ENCODE results near the gene NECAP2.
"Not testable (repeated sequence)": the region's sequence is repeated elsewhere in the genome, so short reads cannot be mapped to it uniquely, and the experiment has no call there.

NECAP2 gene

DNA sequence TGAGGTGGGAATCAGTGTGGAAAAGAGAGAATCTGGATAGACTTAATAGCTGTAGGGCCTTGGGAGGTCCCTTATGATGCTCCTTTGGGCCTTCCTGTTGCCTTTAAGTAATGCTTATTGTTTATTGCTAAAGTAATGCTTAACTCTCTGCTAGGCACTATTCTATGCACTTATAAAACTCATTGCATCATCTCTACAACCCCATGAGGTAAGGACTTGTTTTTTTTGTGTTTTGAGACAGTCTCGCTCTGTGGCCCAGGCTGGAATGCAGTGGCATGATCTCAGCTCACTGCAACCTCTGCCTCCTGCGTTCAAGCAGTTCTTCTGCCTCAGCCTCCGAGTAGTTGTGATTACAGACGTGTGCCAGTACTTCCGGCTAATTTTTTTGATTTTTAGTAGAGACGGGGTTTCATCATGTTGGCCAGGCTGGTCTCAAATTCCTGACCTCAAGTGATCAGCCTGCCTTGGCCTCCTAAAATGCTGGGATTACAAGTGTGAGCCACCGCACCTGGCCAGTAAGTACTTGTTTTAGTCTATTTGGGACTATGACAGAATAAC, 22.3 kb downstream of the NECAP2 start:
- no peak for DNase-seq

DNA sequence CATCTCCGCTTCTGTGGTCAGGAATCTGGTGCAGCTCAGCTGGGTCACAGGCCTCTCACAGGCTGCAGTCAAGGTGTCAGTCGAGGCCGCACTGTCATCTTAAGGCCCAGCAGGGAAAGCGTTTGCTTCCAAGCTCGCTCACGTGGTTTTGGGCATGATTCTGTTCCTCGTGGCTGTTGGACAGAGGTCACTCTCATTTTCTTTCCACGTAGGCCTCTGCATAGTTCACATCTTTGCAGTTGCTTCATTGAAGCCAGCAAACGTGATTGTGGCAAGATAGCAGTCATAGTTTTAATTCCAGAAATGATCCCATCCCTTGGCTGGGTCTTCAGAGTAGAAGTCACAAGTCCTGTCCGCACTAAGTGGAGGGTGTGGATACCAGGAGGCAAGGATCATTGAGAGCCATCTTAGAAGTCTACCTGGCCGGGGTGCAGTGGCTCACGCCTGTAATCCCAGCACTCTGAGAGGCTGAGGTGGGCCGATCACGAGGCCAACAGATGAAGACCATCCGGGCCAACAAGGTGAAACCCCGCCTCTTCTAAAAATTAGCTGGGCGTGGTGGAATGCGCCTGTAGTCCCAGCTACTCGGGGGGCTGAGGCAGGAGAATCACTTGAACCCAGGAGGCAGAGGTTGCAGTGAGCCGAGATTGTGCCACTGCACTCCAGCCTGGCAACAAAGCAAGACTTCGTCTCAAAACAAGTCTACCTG, 24.5 kb downstream of the NECAP2 start:
- DNase-seq, result no peak

DNA sequence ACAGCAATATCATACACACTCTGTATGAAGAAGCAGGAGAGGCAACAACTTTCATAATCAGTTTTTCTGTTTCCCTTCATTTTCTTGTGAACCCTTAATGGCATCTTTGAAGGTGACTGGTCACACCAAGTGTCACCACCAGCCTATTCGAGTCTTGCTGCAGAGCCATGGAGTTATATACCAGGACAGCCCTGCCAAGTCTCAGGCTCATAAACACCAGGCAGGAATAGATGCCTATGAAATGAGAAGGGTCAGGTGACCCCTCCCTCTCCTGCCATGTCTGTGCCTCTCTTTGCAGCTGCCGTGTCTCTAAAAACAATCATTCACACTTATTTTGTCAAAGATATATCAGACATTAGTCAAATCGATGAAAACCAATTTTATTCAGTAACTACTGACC, 28.0 kb downstream of the NECAP2 start:
- DNase-seq, result no peak

DNA sequence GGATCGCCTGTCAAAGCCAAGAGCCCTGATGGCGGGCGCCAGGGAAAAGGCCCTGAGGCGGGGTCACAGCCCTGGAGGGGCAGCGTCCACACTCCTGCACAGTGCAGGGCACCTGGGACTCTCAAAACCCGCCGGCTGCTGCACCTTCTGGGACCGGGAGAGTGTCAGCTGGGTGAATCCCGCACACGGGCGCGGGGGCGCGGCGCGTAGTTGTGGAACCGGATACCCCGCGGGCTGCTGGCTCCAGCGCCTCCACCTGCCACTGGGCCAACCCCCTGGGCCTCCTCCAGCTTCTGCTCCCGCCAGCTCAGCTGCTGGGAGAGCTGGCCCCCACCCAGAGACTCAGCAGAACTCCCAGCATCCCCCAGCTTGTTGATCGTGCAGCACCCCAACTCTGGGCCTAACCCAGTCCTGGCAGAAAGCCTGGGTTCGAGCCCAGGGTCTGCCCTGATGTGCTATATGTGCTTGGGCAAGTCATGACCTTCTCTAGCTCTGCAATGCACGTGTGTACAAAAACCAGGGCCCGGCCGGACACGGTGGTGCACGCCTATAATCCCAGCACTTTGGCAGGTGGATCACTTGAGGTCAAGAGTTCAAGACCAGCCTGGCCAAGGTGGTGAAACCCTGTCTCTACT, 33.8 kb downstream of the NECAP2 start:
- no peak for DNase-seq

DNA sequence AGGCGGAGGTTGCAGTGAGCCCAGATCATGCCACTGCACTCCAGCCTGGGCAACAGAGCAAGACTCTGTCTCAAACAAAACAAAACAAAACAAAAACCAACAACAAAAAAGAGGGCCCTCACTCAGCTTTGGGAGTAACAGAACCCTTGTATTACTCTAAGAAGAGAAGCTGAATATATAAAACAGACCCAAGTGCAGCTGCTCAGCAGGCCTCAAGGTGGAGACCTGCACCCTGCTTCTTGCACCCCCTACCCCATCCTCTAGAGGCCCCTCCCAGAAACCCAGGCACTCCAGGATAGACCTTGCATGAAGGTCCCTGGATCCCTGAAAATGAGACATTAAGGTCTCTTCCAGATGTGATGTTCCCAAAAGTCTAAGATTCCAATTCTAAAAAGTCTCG, 34.4 kb downstream of the NECAP2 start:
- DNase-seq, result not testable (repeated sequence)

DNA sequence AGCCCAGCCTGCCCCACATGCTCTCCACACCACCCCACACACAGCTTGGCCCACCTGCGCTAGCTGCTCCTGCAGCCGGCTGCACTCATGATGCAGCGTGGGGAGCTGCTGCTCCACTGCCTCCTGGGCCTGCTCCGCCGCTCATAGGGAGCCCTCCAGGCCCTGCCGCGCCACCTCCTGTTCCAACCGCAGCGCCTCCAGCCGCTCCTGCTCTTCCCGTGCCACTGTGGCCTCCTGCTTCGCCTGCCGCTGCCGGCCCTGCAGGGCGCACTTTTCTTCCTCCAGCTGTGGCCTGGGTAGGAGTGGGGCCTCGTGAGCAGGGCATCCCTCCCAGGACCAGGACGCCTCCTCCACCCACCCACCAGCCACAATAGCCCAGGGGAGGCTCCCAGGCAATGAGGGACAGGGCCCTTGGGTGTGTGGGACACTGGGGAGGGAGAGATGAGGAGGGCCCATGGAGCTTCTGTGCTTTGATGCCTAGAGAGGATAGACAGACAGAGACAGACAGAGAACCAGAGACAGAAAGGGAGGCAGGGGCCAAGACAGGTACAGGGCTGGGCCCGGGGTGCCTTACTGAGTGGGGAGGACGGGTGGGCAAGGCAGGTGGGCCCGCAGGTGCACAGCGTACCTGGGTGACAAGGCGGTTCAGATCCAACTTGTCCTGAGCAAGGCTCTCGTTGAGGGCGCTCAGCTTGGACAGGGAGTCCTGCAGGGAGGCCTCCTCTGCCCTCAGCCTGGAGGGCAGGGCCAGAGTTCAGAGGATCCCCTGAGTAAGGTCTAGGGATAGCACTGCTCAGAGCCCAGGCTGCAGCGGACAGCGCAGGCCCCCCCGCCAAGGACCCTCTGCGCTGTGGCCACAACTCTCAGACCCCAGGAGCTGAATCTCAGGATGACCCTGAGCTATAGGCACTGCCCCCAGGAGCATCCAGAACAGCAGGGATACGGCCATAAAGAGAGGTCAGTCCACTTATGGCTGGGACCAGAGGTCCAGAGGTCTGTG, 35.5 kb downstream of the NECAP2 start:
- not testable (repeated sequence) for DNase-seq

DNA sequence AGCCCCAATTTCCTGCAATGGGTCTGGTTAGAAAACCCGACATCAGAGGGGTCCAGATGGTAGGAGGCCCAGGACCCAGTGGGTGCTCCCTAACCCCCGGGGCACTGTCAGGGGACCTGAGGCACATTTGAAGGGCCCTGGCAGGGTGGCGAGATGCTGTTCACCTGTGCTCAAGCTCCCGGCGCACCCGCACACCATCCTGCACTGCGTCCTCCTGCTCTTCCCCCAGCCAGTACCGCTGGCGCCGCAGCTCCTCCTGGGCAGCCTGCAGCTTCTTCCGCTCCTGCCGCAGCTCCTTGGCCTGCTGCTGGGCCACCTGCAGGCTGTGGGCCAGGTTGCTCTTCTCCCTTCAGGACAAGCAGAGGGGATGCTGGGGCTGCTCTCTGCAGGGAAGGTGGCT, 37.6 kb downstream of the NECAP2 start:
- no peak for DNase-seq

DNA sequence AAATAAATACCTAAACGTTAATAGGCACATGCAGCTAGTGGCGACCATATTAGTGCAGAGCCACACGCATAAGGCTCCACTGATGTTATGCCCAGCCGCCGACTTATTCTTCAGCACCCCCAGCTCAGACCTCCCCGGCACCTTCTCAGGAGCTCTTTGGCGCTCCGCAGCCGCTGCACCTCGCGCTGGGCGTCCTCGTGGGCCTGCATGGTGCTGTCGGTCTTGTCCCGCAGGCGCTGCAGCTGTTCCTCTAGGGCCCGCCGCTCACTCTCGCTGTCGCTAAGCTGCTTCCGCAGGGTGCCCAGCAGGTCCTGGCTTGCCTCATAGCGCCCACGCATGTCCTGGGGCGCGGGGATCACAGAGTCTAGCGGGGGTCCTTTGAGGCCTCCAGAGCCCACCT, 42.6 kb downstream of the NECAP2 start:
- not testable (repeated sequence) for DNase-seq

DNA sequence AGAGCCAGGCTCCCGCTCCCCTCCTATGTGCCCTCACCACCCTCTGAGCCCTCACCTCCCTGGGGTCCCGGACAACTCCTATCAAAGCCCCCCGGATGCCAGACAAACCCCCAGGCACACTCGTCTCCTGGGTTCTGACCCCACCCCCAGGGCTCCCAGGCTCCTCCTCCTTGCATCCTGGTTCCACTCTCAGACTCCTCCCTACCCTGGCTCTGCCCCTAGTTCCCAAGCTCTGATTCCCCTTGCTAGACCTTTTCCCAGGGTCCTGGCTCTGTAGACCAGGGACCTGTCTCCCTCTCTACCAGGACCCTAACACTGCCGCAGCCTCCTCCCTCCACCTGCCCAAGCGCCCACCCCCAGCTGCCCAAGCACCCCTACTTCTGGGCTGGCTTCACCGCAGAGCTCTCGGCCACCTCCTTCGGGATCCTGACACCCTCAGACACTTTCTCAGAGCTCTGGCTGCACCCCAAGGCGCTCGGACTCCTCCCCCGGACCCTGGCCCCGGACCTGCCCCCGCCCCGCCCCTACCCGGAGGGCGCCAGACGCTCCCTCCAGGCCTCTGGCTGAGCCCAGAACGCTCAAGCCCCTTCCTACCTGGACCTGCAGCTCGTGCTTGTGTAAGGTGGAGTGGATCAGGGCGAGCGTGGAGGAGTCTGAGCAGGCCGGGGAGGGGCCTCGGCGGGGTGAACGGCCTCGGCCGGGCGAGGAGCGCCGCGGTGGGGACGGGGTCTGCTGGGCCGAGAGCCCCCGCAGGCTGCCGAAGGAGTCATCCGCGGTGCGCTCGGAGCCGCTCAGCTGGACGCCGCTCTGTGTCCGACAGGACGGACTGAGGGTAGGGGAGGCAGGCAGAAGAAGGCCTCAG, 43.3 kb downstream of the NECAP2 start:
- DNase-seq, result not testable (repeated sequence)

DNA sequence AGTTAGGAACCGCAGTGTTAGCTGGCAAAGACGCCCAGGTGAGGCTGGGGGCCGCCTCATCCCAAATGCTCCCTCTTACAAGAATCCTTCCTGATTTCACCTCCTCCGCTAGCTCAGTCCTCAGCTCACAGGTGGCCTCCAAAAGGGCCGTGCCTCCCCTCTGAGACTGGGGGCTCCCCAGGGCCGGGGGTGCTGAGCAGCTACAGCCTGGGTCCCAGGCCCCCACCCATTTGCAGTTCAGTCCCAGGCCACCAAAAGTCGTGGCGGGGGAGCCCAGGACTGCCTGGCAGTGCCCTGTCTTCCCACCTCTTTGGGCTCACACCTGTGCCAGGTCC, 43.9 kb downstream of the NECAP2 start:
- DNase-seq, result no peak

DNA sequence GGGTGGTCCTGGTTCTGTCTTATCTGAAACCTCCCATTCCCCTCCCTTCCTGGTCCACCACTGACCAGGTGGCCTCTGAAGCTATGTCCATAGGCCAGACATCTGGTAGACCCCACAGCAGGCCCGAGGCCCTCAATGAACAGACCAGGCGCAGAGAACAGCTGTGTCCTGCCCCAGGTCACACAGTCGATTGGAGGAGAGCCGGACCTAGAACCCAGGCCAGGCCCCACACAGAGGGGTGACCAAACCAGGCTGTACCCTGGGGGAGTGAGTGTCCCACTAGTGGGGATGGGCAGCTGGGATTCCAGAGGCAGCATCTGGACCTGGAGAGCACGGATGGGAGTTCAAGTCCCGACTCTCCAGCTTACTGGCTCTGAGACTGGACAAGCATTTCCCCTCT, 44.4 kb downstream of the NECAP2 start:
- no peak for DNase-seq

DNA sequence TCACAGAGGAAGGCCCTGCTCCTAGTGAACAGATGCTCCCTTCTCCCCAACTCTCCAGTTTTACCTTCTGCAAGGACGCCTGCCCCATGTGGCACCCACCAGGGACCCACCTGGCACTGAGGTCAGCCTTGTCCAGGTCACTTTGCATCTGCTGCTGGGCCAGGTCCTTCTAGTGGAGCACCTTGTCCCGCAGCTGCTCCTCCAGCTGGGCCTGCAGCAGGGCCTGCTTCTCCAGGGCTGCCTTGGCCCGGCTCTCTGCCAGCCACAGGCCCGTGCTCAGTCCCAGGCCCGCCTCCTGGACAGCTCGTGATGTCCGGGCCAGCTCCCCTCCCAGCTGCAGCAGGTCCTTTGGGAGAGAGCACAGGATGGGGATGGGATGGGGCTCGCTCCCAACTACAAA, 45.8 kb downstream of the NECAP2 start:
- DNase-seq, result not testable (repeated sequence)

DNA sequence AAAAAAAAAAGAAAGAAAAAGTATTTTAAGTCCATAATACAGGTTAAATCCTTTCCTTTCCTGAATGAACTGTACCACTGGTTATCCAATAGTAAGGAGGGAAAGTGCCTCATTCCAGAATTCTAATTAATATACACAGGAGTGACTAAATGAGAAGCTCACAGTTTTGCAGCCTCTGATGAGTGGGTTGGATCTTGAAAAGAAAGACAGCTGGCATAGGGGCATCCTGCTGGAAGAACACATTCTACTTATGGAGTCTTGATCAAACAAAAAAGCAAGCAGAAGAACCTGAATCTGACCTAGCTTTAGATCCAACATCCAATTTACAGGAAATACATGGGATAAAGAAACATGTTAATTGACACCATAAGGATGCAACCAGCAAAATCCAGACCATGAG, 46.5 kb downstream of the NECAP2 start:
- not testable (repeated sequence) for DNase-seq

DNA sequence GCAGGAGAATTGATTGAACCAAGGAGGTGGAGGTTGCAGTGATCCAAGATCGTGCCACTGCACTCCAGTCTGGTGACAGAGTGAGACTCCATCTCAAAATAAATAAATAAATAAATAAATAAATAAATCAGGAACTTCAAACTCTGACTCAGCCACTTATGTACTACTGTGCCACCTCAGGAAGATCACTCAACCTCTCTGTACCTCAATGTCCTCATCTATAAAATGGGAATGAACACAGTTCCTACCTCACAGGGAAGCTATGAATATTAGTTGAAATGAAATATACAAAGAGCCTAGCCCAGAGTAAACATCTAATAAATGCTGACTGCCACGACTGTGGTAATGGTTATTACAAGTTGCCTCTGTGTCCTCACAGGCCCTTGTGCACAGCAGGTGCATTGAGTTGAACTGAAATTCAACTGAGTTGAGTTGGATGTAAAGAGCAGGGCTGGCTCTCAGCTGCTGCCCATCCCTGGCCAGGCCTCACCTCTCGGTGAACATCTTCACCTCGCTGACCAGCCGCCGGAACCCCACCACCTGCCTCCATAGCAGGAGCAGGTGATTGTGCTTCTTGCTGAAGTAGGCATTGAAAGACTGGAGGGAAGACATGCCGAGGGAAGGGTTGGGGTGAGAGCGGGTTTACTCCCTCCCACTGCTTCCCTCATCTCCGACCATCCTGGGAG, 48.8 kb downstream of the NECAP2 start:
- not testable (repeated sequence) for DNase-seq

DNA sequence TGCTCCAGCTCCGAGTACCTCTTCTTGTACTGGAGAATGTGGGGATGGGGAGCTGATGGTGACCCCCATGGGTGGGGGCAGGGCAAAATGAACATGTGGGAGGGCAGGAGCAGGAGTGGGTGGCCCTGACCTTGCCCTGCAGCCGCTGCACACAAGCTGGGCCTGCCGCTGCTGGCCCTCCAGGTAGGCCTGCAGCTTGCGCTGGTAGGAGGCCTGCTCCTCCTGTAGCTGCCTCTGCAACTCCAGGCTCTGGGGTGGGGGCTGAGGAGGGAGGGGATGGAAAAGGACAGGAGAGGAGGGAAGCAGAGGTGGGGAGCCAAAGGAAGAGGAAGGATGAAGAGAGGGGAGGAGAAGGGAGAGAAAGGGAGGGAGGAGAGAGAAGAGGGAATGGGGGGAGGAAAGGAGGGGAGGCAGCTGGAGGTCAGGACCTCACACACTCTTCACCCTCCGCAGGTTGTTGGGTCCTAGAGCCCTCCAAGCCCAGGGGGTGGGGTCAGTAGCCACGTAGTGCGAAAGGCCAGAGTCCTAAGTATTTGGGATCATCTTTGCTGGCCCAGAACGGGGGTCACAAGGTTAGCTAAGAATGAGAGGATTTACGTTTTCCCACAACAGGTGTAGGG, 50.6 kb downstream of the NECAP2 start:
- DNase-seq, result no peak

DNA sequence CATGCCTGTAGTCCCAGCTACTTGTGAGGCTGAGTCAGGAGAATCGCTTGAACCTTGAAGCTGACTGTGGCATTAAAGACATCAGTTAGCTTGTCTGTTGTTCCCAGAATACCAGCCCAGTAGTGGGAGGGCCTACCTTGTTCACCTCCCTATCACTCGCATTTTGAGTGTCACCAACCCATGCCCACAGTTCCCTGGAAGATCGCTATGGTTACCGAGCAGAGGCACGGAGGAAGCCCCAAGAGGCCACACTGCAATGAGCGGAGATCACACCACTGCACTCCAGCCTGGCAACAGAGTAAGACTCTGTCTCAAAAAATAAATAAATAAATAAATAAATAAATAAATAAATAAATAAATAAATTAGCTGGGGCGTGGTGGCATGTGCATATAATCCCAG, 52.4 kb downstream of the NECAP2 start:
- not testable (repeated sequence) for DNase-seq

DNA sequence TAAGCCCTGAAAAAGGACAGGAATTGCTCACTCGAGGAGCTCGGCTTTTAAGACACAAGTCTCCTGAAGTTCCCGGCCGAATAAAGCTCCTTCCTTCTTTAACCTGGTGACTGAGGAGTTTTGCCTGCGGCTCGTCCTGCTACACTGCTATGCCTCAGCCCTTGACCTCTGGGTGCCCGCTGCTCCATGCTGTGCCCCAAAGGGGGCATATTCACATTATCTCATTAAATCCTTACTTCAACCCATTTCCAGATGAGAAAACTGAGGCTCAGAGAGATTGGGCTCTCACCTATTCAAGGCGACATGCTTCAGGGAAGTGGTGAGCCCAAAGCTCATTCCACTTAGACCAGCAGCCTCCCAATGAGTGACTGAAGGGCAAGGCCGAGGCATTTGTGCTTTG, 53.2 kb downstream of the NECAP2 start:
- DNase-seq, result not testable (repeated sequence)

DNA sequence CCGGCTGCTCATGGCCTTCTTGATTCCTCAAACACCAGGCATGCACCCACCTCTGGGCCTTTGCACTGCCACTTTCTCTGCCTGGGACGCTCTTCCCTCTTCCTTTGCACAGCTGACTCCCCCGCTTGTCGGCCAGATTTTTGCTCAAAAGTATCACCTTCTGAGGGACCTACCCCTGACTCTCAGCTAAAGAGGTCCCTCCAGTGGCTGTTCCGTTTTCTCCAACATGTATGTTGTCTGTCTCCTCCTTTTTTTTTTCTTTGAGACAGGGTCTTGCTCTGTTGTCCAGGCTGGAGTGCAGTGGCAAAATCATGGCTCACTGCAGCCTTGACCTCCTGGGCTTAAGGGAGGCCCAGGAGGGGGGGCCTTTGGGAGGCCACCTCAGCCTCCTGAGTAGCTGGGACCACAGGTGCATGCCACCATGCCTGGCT, 57.0 kb downstream of the NECAP2 start:
- DNase-seq, result not testable (repeated sequence)

DNA sequence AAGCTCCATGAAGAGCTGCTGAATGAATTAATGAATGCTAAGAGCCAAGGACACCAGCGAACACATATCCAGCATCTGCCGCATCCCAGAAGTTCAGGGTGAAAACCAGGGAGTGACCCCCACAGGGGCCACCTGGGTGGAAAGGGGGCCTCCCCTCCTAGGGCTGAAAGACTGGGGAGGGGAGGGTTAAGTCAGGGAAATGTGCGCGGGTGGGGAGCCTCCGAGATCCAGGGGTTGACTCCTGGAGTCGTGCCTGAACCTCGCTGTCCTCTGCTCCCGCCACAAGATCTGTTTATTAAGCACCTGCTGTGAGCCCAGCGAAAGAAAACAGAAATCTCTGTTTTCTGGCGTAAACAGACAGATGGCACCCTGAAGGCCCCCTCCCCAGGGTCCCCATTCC, 57.5 kb downstream of the NECAP2 start:
- not testable (repeated sequence) for DNase-seq

DNA sequence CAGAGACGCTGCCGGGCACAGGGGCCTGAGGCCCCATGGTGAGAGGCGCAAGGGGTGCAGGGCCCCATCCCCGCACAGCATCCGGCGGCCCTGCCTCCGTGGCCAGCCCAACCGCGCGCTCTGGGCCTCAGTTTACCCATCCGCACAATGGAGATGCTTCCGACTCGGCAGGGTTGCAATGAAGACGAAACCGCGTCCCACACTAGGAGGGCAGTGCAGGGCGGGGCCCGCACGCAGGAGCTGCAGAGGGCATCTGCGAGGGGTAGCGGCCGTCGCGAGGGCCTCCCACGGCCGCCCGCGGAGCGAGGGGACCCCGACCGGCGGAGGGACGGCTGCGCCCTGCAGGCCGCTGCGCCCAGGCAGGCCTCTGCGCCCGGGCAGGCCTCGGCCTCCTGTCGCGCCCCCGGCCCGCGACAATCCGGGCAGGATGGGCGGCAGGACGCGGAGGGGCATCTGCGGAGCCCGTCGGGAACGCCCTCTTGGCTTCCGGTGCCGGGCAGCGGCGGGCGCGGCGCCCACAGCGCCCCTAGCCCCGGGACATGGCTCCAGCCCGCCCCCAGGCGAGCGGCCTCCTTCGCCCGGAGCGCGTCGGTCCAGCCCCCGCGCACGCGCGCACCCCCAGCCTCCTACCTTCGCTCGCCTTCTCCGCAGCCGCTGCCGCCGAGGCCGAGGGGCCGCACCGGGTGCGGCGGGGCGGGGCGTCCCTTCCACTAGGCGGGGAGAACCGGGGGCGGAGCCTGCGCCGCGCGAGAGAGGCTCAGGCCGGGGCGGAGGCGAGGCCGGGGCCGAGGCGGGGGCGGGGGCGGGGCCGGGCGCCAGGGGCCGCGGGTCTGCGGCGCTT, 58.3 kb downstream of the NECAP2 start:
- DNase-seq, result peak; percentile 86
